ENCODE measurements around the gene STOML3.
A peak's percentile ranks its signal among the peaks of the same experiment; 100 is the strongest.
"Not testable (repeated sequence)": the region's sequence is repeated elsewhere in the genome, so short reads cannot be mapped to it uniquely, and the experiment has no call there.

STOML3 gene

GRCh38 chr13:38990693-38991092 lies at the start of gene STOML3:
Gene STOML3, minus strand, starts transcription at chr13:38990831. Its CDS starts 110 bp downstream, at chr13:38990721.
- DNase-seq (ENCODE audit: low read depth in 2 of 2), result no peak

- DNase-seq (ENCODE audit: low read depth in 2 of 2), result no peak
These were observed 49.6 kb upstream of the STOML3 start for GRCh38 chr13:39040206-39040605.

GRCh38 chr13:39039041-39039440 lies 48.4 kb upstream of the STOML3 start:
- no peak for DNase-seq (ENCODE audit: low read depth in 2 of 2)

- peak; percentile 21 to 30 for DNase-seq (ENCODE audit: low read depth in 2 of 2)
These were observed 48.0 kb upstream of the STOML3 start for GRCh38 chr13:39038569-39039030.

GRCh38 chr13:39037880-39038568 lies 47.4 kb upstream of the STOML3 start, which contains the start of the genes NHLRC3 and PROSER1:
Gene NHLRC3, plus strand, starts transcription at chr13:39038456. Its CDS starts 184 bp downstream, at chr13:39038640.
Gene PROSER1, minus strand, starts transcription at chr13:39038089. Its CDS starts 847 bp downstream, at chr13:39037242.
- peak; percentile 63 to 73 for DNase-seq (ENCODE audit: low read depth in 2 of 2)

- DNase-seq (ENCODE audit: low read depth in 2 of 2), result no peak
These were observed 46.8 kb upstream of the STOML3 start for GRCh38 chr13:39037410-39037879.

- DNase-seq (ENCODE audit: low read depth in 2 of 2), result no peak
These were observed 45.6 kb upstream of the STOML3 start for GRCh38 chr13:39036212-39036611.

GRCh38 chr13:39035799-39036198 lies 45.2 kb upstream of the STOML3 start:
- DNase-seq (ENCODE audit: low read depth in 2 of 2), result no peak

GRCh38 chr13:39035204-39035603 lies 44.6 kb upstream of the STOML3 start:
- no peak for DNase-seq (ENCODE audit: low read depth in 2 of 2)

- DNase-seq (ENCODE audit: low read depth in 2 of 2), result no peak
These were observed 43.5 kb upstream of the STOML3 start for GRCh38 chr13:39034085-39034484.

GRCh38 chr13:39032150-39032549 lies 41.5 kb upstream of the STOML3 start:
- no peak for DNase-seq (ENCODE audit: low read depth in 2 of 2)

- no peak for DNase-seq (ENCODE audit: low read depth in 2 of 2)
These were observed 34.8 kb upstream of the STOML3 start for GRCh38 chr13:39025433-39025839.

GRCh38 chr13:39023761-39024160 lies 33.1 kb upstream of the STOML3 start:
- no peak for DNase-seq (ENCODE audit: low read depth in 2 of 2)

- no peak for DNase-seq (ENCODE audit: low read depth in 2 of 2)
These were observed 32.7 kb upstream of the STOML3 start for GRCh38 chr13:39023316-39023715.

GRCh38 chr13:39020853-39021462 lies 30.3 kb upstream of the STOML3 start:
- DNase-seq (ENCODE audit: low read depth in 2 of 2), result no peak

GRCh38 chr13:39016787-39017186 lies 26.2 kb upstream of the STOML3 start:
- no peak for DNase-seq (ENCODE audit: low read depth in 2 of 2)

- DNase-seq (ENCODE audit: low read depth in 2 of 2), result no peak
These were observed 25.5 kb upstream of the STOML3 start for GRCh38 chr13:39016087-39016486.

GRCh38 chr13:39013462-39013861 lies 22.8 kb upstream of the STOML3 start:
- DNase-seq (ENCODE audit: low read depth in 2 of 2), result no peak

GRCh38 chr13:39012608-39013007 lies 22.0 kb upstream of the STOML3 start:
- no peak for DNase-seq (ENCODE audit: low read depth in 2 of 2)

GRCh38 chr13:39006371-39007111 lies 15.9 kb upstream of the STOML3 start:
- not testable (repeated sequence) for DNase-seq (ENCODE audit: low read depth in 2 of 2)

- DNase-seq (ENCODE audit: low read depth in 2 of 2), result no peak
These were observed 8.1 kb upstream of the STOML3 start for GRCh38 chr13:38998739-38999138.

- no peak for DNase-seq (ENCODE audit: low read depth in 2 of 2)
These were observed 2.8 kb upstream of the STOML3 start for GRCh38 chr13:38993381-38993780.
